ENCODE measurements around the gene CASP12.

CASP12 gene

DNA sequence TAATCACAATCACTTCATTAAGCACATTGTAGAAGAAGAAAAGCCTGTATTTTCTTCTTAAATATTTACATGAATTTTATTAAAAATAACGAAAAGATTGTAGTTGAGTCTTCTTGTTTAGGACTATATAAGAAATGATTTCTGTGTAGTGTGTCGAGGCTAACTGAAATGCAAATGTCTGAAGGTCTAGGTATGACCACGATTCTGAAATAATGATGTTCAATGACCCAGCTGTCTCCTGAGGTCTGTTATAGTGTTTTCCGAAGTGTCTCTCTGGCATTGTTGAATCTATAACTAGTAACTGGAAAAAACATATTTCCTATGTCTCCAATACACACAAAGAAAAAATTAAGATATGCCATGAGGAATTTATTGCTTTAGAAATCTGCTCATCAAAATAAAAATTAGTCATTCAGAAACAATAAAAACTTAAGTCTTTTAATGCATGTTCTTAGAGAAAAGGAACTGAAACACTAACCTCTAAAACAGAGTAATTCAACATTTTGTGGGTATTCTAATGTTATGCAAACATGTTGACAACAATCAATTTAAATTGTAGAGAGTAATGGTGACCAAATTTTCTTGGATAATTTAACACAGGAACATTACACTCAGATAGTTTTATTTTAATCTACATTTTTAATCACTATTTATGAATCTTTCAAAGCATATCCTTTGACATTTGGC is 55.0 kb downstream of the CASP12 start:
- TF ChIP-seq JUND (IDR thresholded peaks at IDR 0.05; ENCODE audit: low read depth) = no peak
- no peak for DNase-seq (ENCODE audit: low read depth in 1 of 2, low spot score in 1 of 2)
- in situ Hi-C loops (cut with HindIII; ENCODE audit: low pct_unique_long_range_greater_than_20kb, low sequenced_read_pairs) = no loop called here

DNA sequence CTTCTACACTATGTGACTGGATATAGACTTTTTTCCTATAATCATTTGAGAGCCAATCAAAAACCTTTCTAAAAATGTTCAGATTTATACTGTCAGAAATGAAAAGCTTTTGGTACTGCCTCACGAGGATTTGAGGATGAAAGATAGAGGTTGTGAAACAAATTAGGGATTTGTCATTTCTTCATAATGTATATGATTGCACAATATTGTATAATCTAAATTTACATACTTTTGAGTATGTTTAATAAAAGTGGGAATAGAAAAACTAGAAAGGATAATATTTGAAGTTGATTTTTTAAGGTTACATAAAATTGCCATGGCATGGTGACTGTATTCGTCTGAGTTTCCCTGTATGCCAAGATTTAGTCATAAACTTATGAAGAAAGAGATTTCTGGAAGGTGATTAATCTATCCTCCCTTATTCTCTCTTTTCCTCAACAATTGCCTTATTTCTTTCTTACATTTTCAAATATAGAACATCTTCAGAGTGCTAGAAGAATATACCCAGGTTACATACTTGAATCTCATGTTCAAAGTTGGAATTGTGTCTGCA is 56.2 kb downstream of the CASP12 start:
- DNase-seq (ENCODE audit: low read depth in 1 of 2, low spot score in 1 of 2) = no peak
- no peak for TF ChIP-seq JUND (IDR thresholded peaks at IDR 0.05; ENCODE audit: low read depth)
- in situ Hi-C loops (cut with HindIII; ENCODE audit: low pct_unique_long_range_greater_than_20kb, low sequenced_read_pairs) = no loop called here

DNA sequence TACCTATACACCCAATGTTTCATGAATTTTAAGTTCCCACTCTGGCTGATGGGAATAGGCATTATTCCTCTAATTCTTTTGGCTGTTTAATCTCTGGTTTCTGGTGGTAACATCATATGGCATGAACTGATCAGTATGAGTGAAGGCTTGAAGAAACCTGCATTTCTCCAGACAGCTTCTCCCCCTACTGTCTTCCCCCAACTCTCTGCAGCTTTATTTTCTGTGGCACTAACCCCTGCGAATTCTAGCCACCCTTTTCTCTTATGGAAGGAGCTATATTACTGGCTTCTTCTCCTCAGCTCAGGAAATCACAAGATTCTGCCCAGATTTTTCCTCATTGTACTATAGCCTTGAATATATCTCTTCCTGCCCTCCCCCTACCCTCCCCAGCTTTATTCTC is 57.1 kb downstream of the CASP12 start:
- no peak for TF ChIP-seq JUND (IDR thresholded peaks at IDR 0.05; ENCODE audit: low read depth)
- no peak for DNase-seq (ENCODE audit: low read depth in 1 of 2, low spot score in 1 of 2)
- in situ Hi-C loops (cut with HindIII; ENCODE audit: low pct_unique_long_range_greater_than_20kb, low sequenced_read_pairs) = no loop called here

DNA sequence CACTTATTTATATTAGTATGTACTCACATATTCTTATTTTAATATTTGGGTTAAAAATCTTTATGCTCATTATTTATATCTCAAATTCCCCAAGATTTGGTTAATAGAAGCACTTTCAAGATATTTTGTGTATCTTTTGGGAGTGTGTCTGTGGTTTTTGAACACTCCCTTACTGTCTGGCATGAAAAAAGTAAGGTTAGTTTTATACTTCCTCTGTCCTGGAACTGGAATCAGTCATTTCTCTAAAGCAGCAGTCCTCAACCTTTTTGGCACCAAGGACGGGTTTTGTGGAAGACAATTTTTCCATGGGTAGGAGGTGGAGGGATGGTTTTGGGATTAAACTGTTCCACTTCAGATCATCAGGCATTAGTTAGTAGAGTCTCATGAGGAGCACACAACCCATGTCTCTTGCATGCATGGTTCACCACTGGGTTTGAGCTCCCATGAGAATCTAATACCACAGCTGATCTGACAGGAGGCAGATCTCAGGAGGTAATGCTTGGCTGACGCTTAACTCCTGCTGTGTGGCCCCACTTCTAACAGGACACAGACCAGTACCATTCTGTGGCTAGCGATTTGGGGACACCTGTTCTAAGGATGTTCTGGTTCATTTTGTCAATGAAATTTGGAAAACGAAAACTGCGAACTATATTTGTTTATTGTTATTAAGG is 60.2 kb downstream of the CASP12 start:
- no peak for TF ChIP-seq JUND (IDR thresholded peaks at IDR 0.05; ENCODE audit: low read depth)
- DNase-seq (ENCODE audit: low read depth in 1 of 2, low spot score in 1 of 2) = no peak
- in situ Hi-C loops (cut with HindIII; ENCODE audit: low pct_unique_long_range_greater_than_20kb, low sequenced_read_pairs) = no loop called here

DNA sequence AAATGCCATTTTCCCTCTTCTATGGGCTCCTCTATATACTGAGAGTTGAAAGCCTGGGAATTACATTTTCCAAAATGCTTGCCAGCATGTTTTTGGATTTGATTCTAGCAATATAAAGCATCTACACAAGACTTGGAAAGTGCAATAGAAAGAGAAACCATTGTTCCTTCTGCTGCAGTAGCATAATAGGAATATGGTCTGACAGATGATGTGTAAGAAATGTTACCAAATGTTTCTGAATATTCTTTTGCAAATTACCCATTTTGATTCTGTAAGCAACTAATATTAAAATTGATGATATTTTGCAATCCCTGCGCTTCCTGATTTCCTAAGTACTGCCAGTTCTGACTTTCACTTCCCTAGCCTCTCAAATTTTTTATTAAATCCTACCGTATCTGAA is 61.6 kb downstream of the CASP12 start:
- DNase-seq (ENCODE audit: low read depth in 1 of 2, low spot score in 1 of 2) = no peak
- TF ChIP-seq JUND (IDR thresholded peaks at IDR 0.05; ENCODE audit: low read depth) = no peak
- in situ Hi-C loops (cut with HindIII; ENCODE audit: low pct_unique_long_range_greater_than_20kb, low sequenced_read_pairs) = no loop called here
